Colon (tissue), 2 donors: ENCODE results near the gene NINJ1.

Source experiments
- FAIRE-seq: peaks from 2 replicates; lab custom pipeline; 2012; peaks lifted over from hg19 to GRCh38; lab: Jason Lieb, UNC
- donor health status: control.
- donor health status: control.

NINJ1 gene

DNA sequence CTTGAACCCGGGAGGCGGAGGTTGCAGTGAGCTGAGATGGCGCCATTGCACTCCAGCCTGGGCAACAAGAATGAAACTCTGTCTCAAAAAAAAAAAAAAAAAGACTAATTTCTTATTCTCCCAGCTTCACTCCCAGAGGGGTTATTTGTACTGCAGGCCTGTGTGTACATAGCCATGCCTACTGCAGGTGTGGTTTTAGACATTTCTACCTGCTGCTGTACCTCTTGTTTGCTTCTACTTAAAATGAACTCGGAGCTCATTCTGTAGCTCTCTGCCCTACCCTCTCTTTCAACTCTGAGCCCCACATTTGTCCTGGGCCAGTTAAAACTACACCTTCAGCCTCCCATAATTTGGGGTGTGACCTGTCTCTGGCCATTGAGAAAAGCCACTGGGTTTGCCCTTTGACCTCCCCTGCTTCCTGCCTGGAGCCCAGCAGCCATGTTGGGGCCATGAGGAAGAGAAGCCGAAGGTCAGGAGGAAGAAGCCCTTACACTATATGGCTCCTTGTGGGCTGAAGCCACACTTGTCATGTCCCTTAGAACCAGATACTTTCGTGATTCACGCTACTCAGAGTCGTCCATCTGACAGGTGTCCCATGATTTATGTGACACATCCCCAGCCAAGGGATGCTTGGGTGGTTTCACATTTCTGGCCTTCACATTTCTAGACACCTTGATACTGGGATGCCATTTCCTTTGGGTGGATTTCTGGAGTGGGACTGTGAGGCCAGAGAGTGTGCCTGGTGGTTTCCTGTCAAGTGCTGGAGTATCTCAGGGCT, 47.4 kb downstream of the NINJ1 start:
- FAIRE-seq, result no peak

DNA sequence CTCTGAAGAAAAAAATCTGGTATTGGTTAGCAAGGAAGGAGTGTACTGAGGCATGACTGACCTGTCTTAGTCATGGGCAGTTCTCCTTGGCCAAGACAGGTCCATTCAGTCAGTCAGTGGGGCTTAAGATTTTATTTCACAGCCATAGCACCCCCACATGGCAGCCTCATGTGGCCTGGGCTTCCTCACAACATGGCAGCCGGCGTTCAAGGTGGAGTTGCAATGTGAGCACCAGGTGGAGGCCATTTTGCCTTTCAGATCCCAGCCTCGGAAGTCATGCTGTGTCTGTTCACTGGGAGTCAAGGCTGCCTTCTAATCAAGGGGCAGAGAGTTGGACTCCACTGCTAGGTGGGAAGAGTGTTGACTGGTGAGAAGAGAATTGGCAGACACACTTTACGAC, 48.4 kb downstream of the NINJ1 start:
- no peak for FAIRE-seq

GRCh38 chr9:93084471-93084881, 49.6 kb downstream of the NINJ1 start:
- FAIRE-seq, result no peak

DNA sequence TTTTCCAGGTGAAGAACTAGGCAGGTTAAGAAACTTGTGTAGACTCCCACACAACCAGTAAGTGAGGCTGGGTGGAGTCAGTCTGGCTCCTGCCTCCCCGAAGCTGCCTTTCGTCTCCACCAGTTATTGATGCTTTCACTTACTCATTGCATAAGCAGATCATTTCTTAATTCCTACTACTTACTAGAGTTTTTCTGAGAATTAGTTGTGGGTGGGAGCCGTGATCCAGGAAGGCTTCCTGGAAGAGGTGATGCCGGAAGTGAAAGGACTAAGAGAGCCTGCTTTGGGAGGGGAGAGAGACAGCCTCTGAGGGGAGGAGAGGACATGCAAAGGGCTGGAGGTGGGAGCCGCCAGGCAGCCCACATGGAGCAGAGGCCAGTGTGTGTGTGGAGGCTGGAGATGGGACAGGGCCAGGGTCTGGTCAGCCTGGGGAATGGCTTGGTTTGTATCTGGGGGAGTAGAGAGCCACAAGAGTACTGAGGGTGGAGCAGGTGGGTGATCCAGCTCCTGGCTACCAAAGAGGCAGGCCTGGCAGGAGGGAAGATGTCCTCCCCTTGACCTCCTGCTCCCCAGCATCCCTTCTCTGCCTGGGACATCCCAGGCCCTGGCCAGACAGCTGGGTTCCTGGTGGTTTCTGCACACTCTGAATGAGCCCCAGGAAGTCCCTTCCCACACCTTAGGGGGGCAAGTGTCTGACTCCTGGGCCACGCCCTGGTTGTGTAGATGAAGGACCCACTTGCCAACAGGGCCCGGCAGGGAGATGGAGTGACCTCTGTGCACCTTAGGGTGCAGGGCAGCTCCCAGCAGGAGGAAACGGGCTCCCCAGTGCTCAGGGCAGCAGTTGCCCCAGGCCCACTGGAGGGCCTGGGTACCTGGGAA, 50.2 kb downstream of the NINJ1 start:
- FAIRE-seq, result no peak

GRCh38 chr9:93082841-93083411, 51.1 kb downstream of the NINJ1 start:
- no peak for FAIRE-seq

- FAIRE-seq, result no peak
These were observed 52.1 kb downstream of the NINJ1 start for GRCh38 chr9:93081931-93082330.

DNA sequence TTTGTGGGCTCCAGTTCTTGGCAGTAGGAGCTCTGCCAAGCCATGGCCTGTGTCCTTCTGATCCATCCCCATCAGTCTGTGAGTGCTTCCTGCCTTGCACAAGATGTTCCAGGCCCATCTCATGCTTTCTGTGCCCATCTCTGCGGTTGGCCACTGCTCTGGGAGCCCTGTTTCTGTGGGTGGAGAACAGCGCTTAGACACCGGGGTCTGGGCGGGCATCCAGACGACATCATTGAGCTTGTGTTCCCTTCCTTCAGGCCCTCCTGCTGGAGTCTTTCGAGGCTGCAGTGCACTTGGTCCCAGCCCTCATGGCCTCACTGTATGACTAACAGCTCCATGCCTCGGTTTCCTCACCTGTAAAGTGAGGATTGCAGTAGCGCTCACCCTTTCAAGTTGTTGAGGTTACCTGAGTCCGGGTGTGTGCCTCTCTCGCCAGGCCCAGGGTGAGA, 52.9 kb downstream of the NINJ1 start:
- no peak for FAIRE-seq

DNA sequence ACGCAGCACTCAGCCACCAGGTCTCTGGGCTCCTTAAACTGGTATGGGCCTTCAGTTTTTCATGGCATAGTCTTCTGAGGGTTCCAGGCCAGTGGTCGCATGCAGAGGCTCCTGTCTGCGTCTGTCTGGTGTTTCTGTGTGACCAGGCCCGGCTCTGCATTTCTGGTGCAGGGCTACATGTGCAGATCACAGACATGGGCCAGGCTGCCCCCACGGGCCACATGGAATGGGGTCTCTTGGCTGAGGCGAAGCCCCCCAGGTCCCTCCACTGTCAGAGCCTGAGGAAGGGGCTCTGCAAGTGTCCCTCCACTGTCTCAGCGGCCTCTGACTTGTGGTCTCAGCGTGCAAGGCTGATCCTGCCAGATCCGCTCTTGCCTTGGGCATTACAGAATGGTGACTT, 53.6 kb downstream of the NINJ1 start:
- FAIRE-seq, result no peak

- FAIRE-seq, result no peak
These were observed 54.7 kb downstream of the NINJ1 start for GRCh38 chr9:93079371-93079770.

DNA sequence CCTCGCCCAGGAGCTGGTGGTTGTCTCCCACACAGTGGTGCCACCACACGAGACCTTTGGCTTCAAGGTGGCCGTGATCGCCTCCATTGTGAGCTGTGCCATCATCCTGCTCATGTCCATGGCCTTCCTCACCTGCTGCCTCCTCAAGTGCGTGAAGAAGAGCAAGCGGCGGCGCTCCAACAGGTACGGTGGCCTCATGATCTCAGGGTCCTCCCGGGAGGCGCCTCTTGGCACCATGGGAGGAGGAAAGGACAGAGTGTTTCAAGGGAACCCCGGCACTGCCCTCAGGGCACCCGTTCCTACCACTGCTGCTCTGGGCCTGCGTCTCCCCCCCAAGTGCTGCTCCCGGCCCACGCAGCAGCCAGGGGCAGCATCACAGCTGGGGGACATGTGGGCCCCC, 56.2 kb downstream of the NINJ1 start:
- FAIRE-seq, result no peak

DNA sequence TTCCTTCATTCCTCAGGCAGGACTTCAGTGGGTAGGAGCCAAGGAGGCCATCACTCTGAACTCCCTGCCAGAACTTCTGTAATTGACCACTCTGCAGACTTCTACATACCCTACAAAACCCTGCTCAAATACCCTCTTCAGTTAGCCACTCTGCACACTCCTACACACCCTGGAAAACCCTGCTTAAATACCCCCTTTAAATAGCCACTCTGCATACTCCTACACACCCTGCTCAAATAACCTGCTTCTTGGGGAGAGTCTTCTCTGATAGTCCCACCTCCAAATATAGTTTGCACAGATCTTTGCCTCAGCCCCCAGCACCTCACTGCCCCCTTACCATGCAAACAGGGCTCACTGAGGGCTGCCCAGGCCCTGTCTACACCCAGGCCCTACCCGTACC, 56.7 kb downstream of the NINJ1 start:
- no peak for FAIRE-seq

GRCh38 chr9:93076792-93077128, 57.3 kb downstream of the NINJ1 start:
- FAIRE-seq, result no peak

- no peak for FAIRE-seq
These were observed 57.8 kb downstream of the NINJ1 start for GRCh38 chr9:93076101-93076791.

- no peak for FAIRE-seq
These were observed 61.7 kb downstream of the NINJ1 start for GRCh38 chr9:93072383-93072795.
